Measurements from ENCODE around the gene FKBP11.

The FKBP11 gene

GRCh38 chr12:48961801-48962200 is 36.5 kb upstream of the FKBP11 start:
- DNase-seq (ENCODE audit: low spot score), result no peak
- Histone ChIP-seq H3K4me3 (no peak overlapping the region), H3K27ac (no peak overlapping the region)
- no peak for TF ChIP-seq CTCF (IDR thresholded peaks at IDR 0.05)

- Histone ChIP-seq H3K4me3 (no peak overlapping the region), H3K27ac (no peak overlapping the region)
- no peak for TF ChIP-seq CTCF (IDR thresholded peaks at IDR 0.05)
- no peak for DNase-seq (ENCODE audit: low spot score)
These were observed 36.0 kb upstream of the FKBP11 start for GRCh38 chr12:48961331-48961730.

GRCh38 chr12:48960834-48961233 is 35.5 kb upstream of the FKBP11 start:
- no peak for DNase-seq (ENCODE audit: low spot score)
- H3K4me3 ChIP-seq, result no peak overlapping the region
- no peak overlapping the region for H3K27ac ChIP-seq
- no peak for TF ChIP-seq CTCF (IDR thresholded peaks at IDR 0.05)

- Histone ChIP-seq H3K27ac (no peak overlapping the region), H3K4me3 (peak overlapping the region; percentile 90)
- TF ChIP-seq CTCF (IDR thresholded peaks at IDR 0.05), result no peak
These were observed 32.7 kb upstream of the FKBP11 start for GRCh38 chr12:48958049-48958388.

GRCh38 chr12:48957141-48958048 is 32.1 kb upstream of the FKBP11 start, which contains the start of gene ARF3:
TSS of gene ARF3 (minus strand) at chr12:48957487. CDS start at chr12:48941095, 16,392 bp downstream.
- TF ChIP-seq CTCF (IDR thresholded peaks at IDR 0.05), result no peak
- H3K27ac ChIP-seq, result peak within 1 kb of the TSS; percentile 60 to 87
- H3K4me3 ChIP-seq, result peak within 1 kb of the TSS; percentile 90
- DNase-seq (ENCODE audit: low spot score), result peak; percentile 93

More at GRCh38 chr12:48958049-48958388, 32.7 kb upstream of the FKBP11 start:
- DNase-seq (ENCODE audit: low spot score), result no peak

- no peak for TF ChIP-seq CTCF (IDR thresholded peaks at IDR 0.05)
- H3K27ac ChIP-seq, result peak overlapping the region; percentile 60 to 87
- DNase-seq (ENCODE audit: low spot score), result peak; percentile 94
- peak overlapping the region; percentile 90 for H3K4me3 ChIP-seq
These were observed 31.2 kb upstream of the FKBP11 start for GRCh38 chr12:48956279-48957140.

Measured in coronary artery (tissue), 2 donors.